Right lobe of liver (tissue), 6 donors: ENCODE measurements around the gene INO80E. TPM values are rescaled to one million over a fixed set of nuclear protein-coding genes. Genes with fewer than 3 reads are reported as not detected.

Source experiments
- ATAC-seq, 4 donors: fragments of 200-7000 bp; cut with Tn5 transposase; one replicate each; pipeline ENCODE4 v1.9.1; 2020; ENCODE audit warnings: mild to moderate bottlenecking in 4 of 4, moderate library complexity in 4 of 4
- DNase-seq, 3 donors: peaks; one replicate each; pipeline ENCODE4 v3.0.0-alpha.2; 2020
- H3K27ac ChIP-seq, 3 donors: fragments of 200-600 bp; one replicate each; pipeline ENCODE4 v1.8.0; 2022
- H3K27me3 ChIP-seq, 2 donors: fragments of 200-600 bp; one replicate each; pipeline ENCODE4 v1.8.0; 2022
- H3K36me3 ChIP-seq, 4 donors: fragments of 200-600 bp; sonication (generic) in 1 of 4; one replicate each; pipeline versions ENCODE4 v1.5.1 to v1.8.0; 2017 to 2022; ENCODE audit warnings: control low read depth in 1 of 4
- H3K4me1 ChIP-seq, 4 donors: fragments of 200-600 bp; sonication (generic) in 1 of 4; one replicate each; pipeline versions ENCODE4 v1.5.1 to v1.8.0; 2017 to 2022; ENCODE audit warnings: control low read depth in 1 of 4
- H3K4me3 ChIP-seq, 3 donors: fragments of 200-600 bp; one replicate each; pipeline ENCODE4 v1.8.0; 2022
- H3K9me3 ChIP-seq, 4 donors: fragments of 200-600 bp; sonication (generic) in 1 of 4; one replicate each; pipeline versions ENCODE4 v1.5.1 to v1.8.0; 2017 to 2022; ENCODE audit warnings: control low read depth in 1 of 4
- CTCF ChIP-seq, 4 donors: fragments of 200-600 bp in 3 of 4; fragments of 450-650 bp in 1 of 4; IDR thresholded peaks; one replicate each; pipeline versions ENCODE4 v1.5.1 to v1.8.0; 2016 to 2022; ENCODE audit warnings: antibody characterized with exemption in 4 of 4, mild to moderate bottlenecking in 2 of 4
- POLR2A ChIP-seq: fragments of 450-650 bp; IDR thresholded peaks from one replicate; pipeline ENCODE4 v1.6.1; 2017; ENCODE audit warnings: antibody characterized with exemption, mild to moderate bottlenecking
- WGBS: methylation state at CpG from one replicate; pipeline ENCODE4 v1.1.6; 2018; ENCODE audit warnings: low coverage, low lambda C conversion rate; ENCODE audit not compliant: insufficient coverage; ENCODE audit errors: missing lambda C conversion rate; 5-methylcytosine and 5-hydroxymethylcytosine counted together
- intact Hi-C, 2 donors: fragments of 100-400 bp; cut with DNase I; formaldehyde crosslinking; loops; one replicate each; pipeline versions ENCODE4 v1.11.2 to v1.14.1; 2022
- total RNA-seq, 6 experiments: library from RNA; depleted of rRNA in 2 of 6; stranded (reverse); fragments of >200 nt in 2 of 6; fragmentation: NEBNext Ultra II Directional in 3 of 6; extraction: Animal tissue kit (Norgen Biotek cat#: 25700) in 3 of 6; gene quantifications; one replicate each; pipeline versions ENCODE4 v1.1.0 to v1.2.4, GENCODE V29; 2016 to 2023
- donor health status: DM: no; HTN: yes; CAD: no.
- donor health status: DM: no; HTN: no; CAD: no.
- donor health status: DM: no; HTN: no; CAD: no.
- donor health status: DM: no; HTN: yes; CAD: no.
- donor health status: DM: no; HTN: yes; CAD: no.

Gene INO80E
- total RNA-seq, 6 experiments from 2014 or later = 22.3 to 45.8 (median 33.2) TPM

GRCh38 chr16:29962344-29962994 lies 33.6 kb upstream of the INO80E start:
- DNase-seq (no peak), ATAC-seq (peak; percentile 31 to 57 (median 50))
- no peaks in the 10 kb centered on the region for H3K27me3 ChIP-seq
- peak overlapping the region; percentile 83 to 90 (median 83) for H3K27ac ChIP-seq
- 5% methylated on average over 17 of the region's 18 CpGs for WGBS
- TF ChIP-seq POLR2A = no peak
- TF ChIP-seq CTCF (IDR thresholded peaks at IDR 0.05) = no peak
- H3K9me3 ChIP-seq = no peaks in the 10 kb centered on the region
- intact Hi-C loops = no loop called here
- peak overlapping the region; percentile 72 to 79 (median 74) for H3K4me3 ChIP-seq
- H3K4me1 ChIP-seq = peaks cover 0 to 33% (median 4%) of the 10 kb centered on the region in 4 donors
- H3K36me3 ChIP-seq = no peaks in the 10 kb centered on the region

DNA sequence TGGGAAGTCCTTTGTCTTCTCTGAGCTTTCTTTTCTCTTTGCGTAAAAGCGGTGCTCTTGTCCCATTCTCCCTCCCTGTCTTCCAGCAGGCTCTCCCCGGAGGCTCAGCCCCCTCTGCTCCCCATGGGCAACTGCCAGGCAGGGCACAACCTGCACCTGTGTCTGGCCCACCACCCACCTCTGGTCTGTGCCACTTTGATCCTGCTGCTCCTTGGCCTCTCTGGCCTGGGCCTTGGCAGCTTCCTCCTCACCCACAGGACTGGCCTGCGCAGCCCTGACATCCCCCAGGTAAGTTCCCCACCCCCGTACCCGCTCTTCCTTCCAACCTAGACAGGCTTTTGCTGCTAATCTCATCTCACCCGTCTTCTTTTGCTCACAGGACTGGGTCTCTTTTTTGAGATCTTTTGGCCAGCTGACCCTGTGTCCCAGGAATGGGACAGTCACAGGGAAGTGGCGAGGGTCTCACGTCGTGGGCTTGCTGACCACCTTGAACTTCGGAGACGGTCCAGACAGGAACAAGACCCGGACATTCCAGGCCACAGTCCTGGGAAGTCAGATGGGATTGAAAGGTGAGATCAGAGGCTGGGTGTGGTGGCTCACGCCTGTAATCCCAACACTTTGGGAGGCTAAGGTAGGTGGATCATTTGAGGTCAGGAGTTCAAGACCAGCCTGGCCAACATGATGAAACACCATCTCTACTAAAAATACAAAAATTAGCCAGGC lies 32.9 kb upstream of the INO80E start:
- DNase-seq (no peak), ATAC-seq (no peak)
- H3K27me3 ChIP-seq = no peaks in the 10 kb centered on the region
- peaks cover 0 to 33% (median 4%) of the 10 kb centered on the region in 4 donors for H3K4me1 ChIP-seq
- peak overlapping the region in 2 of 3 donors; percentile 74 to 79 for H3K4me3 ChIP-seq
- TF ChIP-seq POLR2A (no peak), CTCF (IDR thresholded peaks at IDR 0.05) (no peak)
- H3K27ac ChIP-seq = peak overlapping the region; percentile 83 to 90 (median 83)
- H3K36me3 ChIP-seq = peaks cover 0 to 5% (median 0%) of the 10 kb centered on the region in 4 donors
- WGBS = 70% methylated on average over 12 of the region's 14 CpGs
- intact Hi-C loops = no loop called here
- no peaks in the 10 kb centered on the region for H3K9me3 ChIP-seq

DNA sequence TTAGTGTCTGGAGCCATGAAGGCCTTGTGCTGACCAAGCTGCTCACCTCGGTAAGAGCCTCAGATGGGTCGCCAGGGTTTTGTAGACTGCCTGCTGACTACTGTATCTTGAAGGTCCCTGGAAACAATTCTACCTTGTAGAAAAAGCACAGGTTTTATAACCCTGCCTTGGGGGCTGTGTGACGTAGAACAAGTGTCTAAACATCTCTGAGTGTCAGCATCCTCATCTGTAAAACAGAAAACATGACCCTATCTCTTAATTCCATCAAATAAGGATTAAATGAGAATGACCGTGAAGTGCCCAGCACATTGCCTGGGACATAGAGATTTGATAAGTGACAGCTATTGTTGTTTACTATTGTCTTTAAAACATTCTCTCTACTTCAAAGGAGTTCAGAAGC lies 27.8 kb upstream of the INO80E start:
- ATAC-seq = no peak
- H3K27me3 ChIP-seq = no peaks in the 10 kb centered on the region
- intact Hi-C loops = no loop called here
- H3K36me3 ChIP-seq = peaks cover 0 to 20% (median 0%) of the 10 kb centered on the region in 4 donors
- TF ChIP-seq POLR2A (no peak), CTCF (IDR thresholded peaks at IDR 0.05) (no peak)
- no peak for DNase-seq
- H3K27ac ChIP-seq = no peak overlapping the region
- 92% methylated on average over 4 of the region's 4 CpGs for WGBS
- H3K4me1 ChIP-seq = peaks cover 0 to 18% (median 3%) of the 10 kb centered on the region in 4 donors
- H3K4me3 ChIP-seq = no peak overlapping the region
- no peaks in the 10 kb centered on the region for H3K9me3 ChIP-seq

DNA sequence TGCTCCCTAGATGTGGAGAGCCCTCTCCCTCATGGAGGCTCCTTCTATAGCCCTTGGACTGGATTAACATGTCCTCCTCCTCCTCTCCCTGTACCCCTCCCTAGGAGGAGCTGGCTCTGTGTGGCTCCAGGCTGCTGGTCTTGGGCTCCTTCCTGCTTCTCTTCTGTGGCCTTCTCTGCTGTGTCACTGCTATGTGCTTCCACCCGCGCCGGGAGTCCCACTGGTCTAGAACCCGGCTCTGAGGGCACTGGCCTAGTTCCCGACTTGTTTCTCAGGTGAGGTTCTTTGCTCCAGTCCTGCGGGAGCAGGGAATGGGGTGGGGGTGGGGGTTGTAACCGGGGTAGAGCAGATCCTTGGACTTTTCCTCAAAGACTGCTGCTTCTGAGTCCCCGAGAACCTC lies 24.7 kb upstream of the INO80E start:
- TF ChIP-seq POLR2A = no peak
- no peak for TF ChIP-seq CTCF (IDR thresholded peaks at IDR 0.05)
- Histone ChIP-seq H3K4me1 (peaks cover 0 to 20% (median 8%) of the 10 kb centered on the region in 4 donors), H3K9me3 (no peaks in the 10 kb centered on the region), H3K27me3 (no peaks in the 10 kb centered on the region), H3K4me3 (no peak overlapping the region), H3K27ac (no peak overlapping the region), H3K36me3 (peaks cover 0 to 20% (median 0%) of the 10 kb centered on the region in 4 donors)
- peak in 1 of 3 donors; percentile 22 for DNase-seq
- intact Hi-C loops = no loop called here
- no peak for ATAC-seq
- 75% methylated on average over 3 of the region's 8 CpGs for WGBS
